ENCODE data around the gene TAS2R30.

GRCh38 chr12:11144297-11144696 is 9.9 kb upstream of the TAS2R30 start:
- TF ChIP-seq CTCF (IDR thresholded peaks at IDR 0.05) (no peak), POLR2A (IDR thresholded peaks at IDR 0.05) (no peak)
